Measurements from ENCODE around the gene RFTN2.

The RFTN2 gene

DNA sequence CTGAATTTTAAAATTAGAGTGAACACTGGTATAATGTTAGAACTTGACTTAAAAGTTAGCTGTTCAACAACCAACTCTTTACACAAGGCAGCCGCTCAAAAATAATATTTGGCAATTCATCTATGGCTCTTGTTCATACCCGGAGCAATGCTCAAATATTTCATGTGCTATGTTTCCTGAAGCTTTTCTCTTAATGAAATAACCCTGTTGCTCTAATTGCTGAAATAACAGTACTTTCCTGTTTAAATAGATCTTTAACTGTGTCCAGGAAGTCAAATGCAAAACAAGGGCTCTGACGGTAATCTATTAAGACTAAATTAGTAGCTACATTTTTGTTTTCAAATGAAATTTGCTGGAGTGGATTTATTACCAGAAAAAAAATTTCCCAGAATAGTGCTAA lies 33.7 kb downstream of the RFTN2 start (continued):
- TF ChIP-seq, protein P1, sequence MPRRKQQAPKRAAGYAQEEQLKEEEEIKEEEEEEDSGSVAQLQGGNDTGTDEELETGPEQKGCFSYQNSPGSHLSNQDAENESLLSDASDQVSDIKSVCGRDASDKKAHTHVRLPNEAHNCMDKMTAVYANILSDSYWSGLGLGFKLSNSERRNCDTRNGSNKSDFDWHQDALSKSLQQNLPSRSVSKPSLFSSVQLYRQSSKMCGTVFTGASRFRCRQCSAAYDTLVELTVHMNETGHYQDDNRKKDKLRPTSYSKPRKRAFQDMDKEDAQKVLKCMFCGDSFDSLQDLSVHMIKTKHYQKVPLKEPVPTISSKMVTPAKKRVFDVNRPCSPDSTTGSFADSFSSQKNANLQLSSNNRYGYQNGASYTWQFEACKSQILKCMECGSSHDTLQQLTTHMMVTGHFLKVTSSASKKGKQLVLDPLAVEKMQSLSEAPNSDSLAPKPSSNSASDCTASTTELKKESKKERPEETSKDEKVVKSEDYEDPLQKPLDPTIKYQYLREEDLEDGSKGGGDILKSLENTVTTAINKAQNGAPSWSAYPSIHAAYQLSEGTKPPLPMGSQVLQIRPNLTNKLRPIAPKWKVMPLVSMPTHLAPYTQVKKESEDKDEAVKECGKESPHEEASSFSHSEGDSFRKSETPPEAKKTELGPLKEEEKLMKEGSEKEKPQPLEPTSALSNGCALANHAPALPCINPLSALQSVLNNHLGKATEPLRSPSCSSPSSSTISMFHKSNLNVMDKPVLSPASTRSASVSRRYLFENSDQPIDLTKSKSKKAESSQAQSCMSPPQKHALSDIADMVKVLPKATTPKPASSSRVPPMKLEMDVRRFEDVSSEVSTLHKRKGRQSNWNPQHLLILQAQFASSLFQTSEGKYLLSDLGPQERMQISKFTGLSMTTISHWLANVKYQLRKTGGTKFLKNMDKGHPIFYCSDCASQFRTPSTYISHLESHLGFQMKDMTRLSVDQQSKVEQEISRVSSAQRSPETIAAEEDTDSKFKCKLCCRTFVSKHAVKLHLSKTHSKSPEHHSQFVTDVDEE (CRISPR knock-in tag; IDR thresholded peaks at IDR 0.05) = no peak

DNA sequence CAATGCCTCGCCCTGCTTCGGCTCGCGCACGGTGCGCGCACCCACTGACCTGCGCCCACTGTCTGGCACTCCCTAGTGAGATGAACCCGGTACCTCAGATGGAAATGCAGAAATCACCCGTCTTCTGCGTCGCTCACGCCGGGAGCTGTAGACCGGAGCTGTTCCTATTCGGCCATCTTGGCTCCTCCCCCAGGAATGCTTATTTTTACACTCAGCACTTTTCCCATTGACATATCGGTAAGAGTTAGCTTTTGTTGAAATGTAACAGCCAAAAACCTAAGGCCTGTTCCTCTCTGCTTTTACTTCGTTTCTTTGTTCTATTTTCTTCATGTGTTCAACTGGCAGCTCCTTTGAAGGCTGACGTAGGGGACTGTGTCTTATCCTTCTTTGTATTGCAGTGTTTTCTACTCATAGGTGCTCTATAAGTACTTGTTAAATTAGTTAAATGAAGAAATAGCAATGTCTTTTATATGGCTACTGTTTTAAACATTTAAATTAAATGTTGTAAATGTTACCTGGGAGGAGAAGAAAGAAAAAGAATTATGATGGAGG lies 34.7 kb downstream of the RFTN2 start:
- ATAC-seq = peak; percentile 67

DNA sequence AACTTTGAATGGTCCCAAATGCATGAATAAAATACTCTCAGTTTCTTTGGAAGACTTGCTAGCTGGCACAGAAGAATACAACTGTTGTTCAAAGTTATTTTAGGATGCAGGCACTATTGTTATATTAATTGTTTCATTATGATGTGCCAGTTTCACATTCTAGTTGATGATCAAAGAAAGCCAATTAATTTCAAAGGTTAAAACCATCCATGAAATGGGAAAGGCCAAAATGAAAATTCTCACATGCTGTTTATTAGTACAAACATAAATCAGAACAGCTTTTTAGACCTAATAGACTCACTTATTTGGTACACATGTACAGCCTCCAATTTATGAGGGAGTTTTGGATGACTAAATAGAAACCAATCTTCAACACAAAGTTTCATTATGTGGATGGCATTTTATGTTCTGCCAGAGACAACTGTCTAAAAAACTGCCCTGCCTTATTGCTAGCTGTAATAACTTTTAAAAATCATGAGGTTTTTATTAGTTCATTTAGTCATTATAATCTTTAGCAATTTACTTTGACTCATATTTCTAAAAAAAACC lies 42.2 kb downstream of the RFTN2 start:
- ATAC-seq = no peak
- TF ChIP-seq CSDC2 (CRISPR knock-in tag; IDR thresholded peaks at IDR 0.05) = no peak
- TF ChIP-seq, protein P2, sequence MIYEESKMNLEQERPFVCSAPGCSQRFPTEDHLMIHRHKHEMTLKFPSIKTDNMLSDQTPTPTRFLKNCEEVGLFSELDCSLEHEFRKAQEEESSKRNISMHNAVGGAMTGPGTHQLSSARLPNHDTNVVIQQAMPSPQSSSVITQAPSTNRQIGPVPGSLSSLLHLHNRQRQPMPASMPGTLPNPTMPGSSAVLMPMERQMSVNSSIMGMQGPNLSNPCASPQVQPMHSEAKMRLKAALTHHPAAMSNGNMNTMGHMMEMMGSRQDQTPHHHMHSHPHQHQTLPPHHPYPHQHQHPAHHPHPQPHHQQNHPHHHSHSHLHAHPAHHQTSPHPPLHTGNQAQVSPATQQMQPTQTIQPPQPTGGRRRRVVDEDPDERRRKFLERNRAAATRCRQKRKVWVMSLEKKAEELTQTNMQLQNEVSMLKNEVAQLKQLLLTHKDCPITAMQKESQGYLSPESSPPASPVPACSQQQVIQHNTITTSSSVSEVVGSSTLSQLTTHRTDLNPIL (CRISPR knock-in tag; IDR thresholded peaks at IDR 0.05; ENCODE audit: low read depth) = no peak
- TF ChIP-seq ZNF565 (CRISPR knock-in tag; conservative IDR thresholded peaks at IDR 0.05; ENCODE audit: low read depth) = no peak
- TF ChIP-seq, protein P3, sequence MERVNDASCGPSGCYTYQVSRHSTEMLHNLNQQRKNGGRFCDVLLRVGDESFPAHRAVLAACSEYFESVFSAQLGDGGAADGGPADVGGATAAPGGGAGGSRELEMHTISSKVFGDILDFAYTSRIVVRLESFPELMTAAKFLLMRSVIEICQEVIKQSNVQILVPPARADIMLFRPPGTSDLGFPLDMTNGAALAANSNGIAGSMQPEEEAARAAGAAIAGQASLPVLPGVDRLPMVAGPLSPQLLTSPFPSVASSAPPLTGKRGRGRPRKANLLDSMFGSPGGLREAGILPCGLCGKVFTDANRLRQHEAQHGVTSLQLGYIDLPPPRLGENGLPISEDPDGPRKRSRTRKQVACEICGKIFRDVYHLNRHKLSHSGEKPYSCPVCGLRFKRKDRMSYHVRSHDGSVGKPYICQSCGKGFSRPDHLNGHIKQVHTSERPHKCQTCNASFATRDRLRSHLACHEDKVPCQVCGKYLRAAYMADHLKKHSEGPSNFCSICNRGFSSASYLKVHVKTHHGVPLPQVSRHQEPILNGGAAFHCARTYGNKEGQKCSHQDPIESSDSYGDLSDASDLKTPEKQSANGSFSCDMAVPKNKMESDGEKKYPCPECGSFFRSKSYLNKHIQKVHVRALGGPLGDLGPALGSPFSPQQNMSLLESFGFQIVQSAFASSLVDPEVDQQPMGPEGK (CRISPR knock-in tag; IDR thresholded peaks at IDR 0.05; ENCODE audit: borderline replicate concordance) = no peak
- TF ChIP-seq RARB (CRISPR knock-in tag; IDR thresholded peaks at IDR 0.05) = no peak
- no peak for TF ChIP-seq PPARA (CRISPR knock-in tag; IDR thresholded peaks at IDR 0.05; ENCODE audit: borderline replicate concordance)
- TF ChIP-seq ESRRG (CRISPR knock-in tag; IDR thresholded peaks at IDR 0.05) = no peak
- TF ChIP-seq ZNF8 (CRISPR knock-in tag; IDR thresholded peaks at IDR 0.05) = no peak
- TF ChIP-seq ZFP3 (CRISPR knock-in tag; IDR thresholded peaks at IDR 0.05) = no peak
- TF ChIP-seq, protein P4, sequence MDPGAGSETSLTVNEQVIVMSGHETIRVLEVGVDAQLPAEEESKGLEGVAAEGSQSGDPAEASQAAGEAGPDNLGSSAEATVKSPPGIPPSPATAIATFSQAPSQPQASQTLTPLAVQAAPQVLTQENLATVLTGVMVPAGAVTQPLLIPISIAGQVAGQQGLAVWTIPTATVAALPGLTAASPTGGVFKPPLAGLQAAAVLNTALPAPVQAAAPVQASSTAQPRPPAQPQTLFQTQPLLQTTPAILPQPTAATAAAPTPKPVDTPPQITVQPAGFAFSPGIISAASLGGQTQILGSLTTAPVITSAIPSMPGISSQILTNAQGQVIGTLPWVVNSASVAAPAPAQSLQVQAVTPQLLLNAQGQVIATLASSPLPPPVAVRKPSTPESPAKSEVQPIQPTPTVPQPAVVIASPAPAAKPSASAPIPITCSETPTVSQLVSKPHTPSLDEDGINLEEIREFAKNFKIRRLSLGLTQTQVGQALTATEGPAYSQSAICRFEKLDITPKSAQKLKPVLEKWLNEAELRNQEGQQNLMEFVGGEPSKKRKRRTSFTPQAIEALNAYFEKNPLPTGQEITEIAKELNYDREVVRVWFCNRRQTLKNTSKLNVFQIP (CRISPR knock-in tag; IDR thresholded peaks at IDR 0.05; ENCODE audit: borderline replicate concordance, low read depth) = no peak
- TF ChIP-seq ARNTL (CRISPR knock-in tag; IDR thresholded peaks at IDR 0.05; ENCODE audit: borderline replicate concordance, low read depth) = no peak
- TF ChIP-seq GLIS3 (CRISPR knock-in tag; IDR thresholded peaks at IDR 0.05) = no peak
- TF ChIP-seq TCF4 (CRISPR knock-in tag; IDR thresholded peaks at IDR 0.05; ENCODE audit: borderline replicate concordance) = no peak
- TF ChIP-seq TOX (CRISPR knock-in tag; IDR thresholded peaks at IDR 0.05; ENCODE audit: borderline replicate concordance) = no peak
- no peak for TF ChIP-seq SNAI2 (CRISPR knock-in tag; IDR thresholded peaks at IDR 0.05)

DNA sequence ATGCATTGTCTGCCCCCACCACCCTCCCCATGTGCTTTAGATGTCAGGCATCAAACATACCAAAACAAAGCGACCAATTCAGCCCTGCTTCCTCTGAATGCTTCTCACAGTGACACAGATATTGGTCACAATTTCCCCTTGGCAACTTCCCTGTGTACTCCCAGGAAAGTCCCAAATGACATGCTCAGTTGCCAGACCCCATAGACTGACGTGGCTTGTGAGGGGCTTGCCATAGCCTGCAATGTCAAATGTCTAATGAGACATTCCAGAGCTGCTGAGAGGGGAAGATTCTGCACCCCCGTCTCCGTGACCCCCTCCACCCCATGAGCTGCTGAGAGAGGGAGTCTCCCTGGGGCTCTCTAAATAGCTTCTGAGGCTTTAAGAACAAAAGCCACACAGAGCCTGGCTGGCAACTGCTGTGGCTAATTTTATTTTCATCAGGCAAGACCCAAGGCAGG lies 47.3 kb downstream of the RFTN2 start:
- peak; percentile 47 for ATAC-seq
- no peak for TF ChIP-seq TCF4 (CRISPR knock-in tag; IDR thresholded peaks at IDR 0.05; ENCODE audit: borderline replicate concordance)
- TF ChIP-seq, protein P5, sequence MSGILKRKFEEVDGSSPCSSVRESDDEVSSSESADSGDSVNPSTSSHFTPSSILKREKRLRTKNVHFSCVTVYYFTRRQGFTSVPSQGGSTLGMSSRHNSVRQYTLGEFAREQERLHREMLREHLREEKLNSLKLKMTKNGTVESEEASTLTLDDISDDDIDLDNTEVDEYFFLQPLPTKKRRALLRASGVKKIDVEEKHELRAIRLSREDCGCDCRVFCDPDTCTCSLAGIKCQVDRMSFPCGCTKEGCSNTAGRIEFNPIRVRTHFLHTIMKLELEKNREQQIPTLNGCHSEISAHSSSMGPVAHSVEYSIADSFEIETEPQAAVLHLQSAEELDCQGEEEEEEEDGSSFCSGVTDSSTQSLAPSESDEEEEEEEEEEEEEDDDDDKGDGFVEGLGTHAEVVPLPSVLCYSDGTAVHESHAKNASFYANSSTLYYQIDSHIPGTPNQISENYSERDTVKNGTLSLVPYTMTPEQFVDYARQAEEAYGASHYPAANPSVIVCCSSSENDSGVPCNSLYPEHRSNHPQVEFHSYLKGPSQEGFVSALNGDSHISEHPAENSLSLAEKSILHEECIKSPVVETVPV (CRISPR knock-in tag; IDR thresholded peaks at IDR 0.05) = no peak
- TF ChIP-seq PPARA (CRISPR knock-in tag; IDR thresholded peaks at IDR 0.05; ENCODE audit: borderline replicate concordance) = no peak
- no peak for TF ChIP-seq ZNF70 (CRISPR knock-in tag; IDR thresholded peaks at IDR 0.05)
- no peak for TF ChIP-seq ESRRG (CRISPR knock-in tag; IDR thresholded peaks at IDR 0.05)
- TF ChIP-seq, protein P3 (CRISPR knock-in tag; IDR thresholded peaks at IDR 0.05; ENCODE audit: borderline replicate concordance) = no peak
- TF ChIP-seq, protein P4 (CRISPR knock-in tag; IDR thresholded peaks at IDR 0.05; ENCODE audit: borderline replicate concordance, low read depth) = no peak
- TF ChIP-seq BACH2 (CRISPR knock-in tag; IDR thresholded peaks at IDR 0.05; ENCODE audit: borderline replicate concordance) = no peak
- TF ChIP-seq TOX (CRISPR knock-in tag; IDR thresholded peaks at IDR 0.05; ENCODE audit: borderline replicate concordance) = no peak
- TF ChIP-seq ZFP30 (CRISPR knock-in tag; IDR thresholded peaks at IDR 0.05) = no peak
- no peak for TF ChIP-seq SNAI2 (CRISPR knock-in tag; IDR thresholded peaks at IDR 0.05)
- TF ChIP-seq, protein P2 (CRISPR knock-in tag; IDR thresholded peaks at IDR 0.05; ENCODE audit: low read depth) = no peak
- no peak for TF ChIP-seq ARNTL (CRISPR knock-in tag; IDR thresholded peaks at IDR 0.05; ENCODE audit: borderline replicate concordance, low read depth)
- no peak for TF ChIP-seq ZNF8 (CRISPR knock-in tag; IDR thresholded peaks at IDR 0.05)
- TF ChIP-seq GLIS3 (CRISPR knock-in tag; IDR thresholded peaks at IDR 0.05) = no peak

All from SK-N-SH treated with all-trans-retinoic acid at 6 μM for 48 hours (cell line).